Measurements from ENCODE around the gene ORC4. TPM values are rescaled to one million over a fixed set of nuclear protein-coding genes. Genes with fewer than 3 reads are reported as not detected.

The ORC4 gene
- total RNA-seq, 1 donor from 2014 or later = 42.5 TPM

DNA sequence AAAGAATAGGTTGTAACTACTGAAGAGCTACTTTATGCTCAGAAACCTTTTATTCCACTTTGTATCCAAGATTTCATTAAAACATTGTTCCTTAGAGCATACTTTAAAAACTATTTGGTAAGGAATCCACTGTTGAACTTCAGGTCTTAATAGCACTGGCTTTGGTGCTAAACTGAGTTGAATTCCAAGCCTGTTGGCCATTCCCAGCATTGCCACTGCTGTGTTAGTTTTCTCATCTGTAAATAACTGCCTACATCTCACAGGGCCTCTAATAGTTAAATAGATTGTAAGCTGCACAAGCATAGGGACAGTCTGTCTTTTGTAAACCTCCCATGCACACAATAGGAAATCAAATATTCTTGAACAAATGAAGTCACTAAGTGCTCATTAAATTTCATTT lies 86.6 kb downstream of the ORC4 start:
- DNase-seq (ENCODE audit: low spot score) = no peak

DNA sequence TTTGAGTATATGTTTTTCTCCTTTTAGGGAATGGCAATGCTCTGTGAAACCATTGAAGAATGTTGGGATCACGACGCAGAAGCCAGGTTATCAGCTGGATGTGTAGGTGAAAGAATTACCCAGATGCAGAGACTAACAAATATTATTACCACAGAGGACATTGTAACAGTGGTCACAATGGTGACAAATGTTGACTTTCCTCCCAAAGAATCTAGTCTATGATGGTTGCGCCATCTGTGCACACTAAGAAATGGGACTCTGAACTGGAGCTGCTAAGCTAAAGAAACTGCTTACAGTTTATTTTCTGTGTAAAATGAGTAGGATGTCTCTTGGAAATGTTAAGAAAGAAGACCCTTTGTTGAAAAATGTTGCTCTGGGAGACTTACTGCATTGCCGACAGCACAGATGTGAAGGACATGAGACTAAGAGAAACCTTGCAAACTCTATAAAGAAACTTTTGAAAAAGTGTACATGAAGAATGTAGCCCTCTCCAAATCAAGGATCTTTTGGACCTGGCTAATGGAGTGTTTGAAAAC lies 93.4 kb downstream of the ORC4 start:
- DNase-seq (ENCODE audit: low spot score) = no peak

DNA sequence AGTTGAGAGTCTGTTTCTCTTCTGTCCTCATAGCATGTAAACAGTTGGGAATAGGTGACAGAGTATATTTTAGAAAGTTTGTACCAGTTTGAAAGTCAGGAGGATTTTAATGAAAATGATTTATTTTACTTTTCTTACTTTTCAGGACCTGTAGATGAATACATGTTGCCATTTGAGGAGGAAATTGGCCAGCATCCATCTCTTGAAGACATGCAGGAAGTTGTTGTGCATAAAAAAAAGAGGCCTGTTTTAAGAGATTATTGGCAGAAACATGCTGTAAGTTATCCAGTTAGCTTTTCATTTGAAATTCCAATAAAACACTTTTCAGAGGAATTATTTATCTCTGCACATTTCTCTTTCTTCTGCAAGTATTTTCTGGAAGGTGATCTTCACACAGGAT lies 94.7 kb downstream of the ORC4 start:
- DNase-seq (ENCODE audit: low spot score) = no peak

DNA sequence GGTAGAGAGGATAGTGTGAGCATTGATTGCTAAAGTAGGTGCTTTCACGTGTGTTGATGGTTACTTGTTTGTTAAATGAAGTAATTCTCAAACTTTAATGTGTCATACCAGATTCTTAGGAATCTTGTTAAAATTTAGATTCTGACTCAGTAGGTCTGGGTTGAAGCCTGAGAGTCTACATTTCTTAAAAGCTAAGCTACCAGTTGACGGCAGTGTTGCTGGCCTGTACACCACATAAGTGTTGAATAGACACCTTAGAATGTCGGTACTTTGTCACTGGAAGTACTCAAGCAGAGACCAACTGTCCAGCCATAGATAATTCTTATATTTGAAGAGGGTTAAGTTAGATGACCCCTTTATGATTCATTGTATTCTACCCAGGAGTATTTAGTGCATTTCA lies 95.9 kb downstream of the ORC4 start:
- DNase-seq (ENCODE audit: low spot score) = no peak

DNA sequence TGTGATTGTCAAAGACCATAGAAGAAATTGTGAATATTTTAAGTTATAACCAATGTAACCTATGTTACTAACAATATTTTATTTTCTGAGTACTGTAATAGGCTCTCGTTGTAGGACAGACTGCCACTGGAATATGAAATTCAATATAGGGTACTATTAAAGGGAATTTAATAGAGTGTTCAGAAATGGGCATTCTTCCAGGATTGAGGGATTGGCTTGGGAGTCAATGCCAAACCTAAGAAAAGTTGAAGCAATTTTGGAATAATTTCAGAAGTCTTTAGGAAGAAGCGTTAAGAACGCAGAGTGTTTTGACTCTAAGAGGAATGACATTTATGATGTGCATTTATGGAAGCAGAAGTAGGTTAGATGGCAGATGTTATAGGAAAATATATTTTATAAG lies 96.7 kb downstream of the ORC4 start:
- no peak for DNase-seq (ENCODE audit: low spot score)

DNA sequence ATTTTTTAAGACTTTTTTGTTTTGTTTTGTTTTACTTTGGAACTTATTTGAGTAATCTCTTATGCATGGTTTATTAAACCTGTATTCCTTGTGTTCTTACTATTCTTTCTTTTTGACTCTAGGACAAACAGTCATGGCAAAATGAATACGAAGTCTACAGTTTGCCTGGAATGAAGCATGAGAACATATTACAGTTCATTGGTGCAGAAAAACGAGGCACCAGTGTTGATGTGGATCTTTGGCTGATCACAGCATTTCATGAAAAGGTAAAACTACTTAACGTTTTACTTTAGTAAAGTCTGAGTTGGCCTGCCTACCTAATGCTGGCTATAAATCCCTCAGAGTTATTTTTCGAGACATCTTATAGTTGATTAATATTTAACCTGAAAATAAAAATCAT lies 103.4 kb downstream of the ORC4 start:
- DNase-seq (ENCODE audit: low spot score) = no peak

DNA sequence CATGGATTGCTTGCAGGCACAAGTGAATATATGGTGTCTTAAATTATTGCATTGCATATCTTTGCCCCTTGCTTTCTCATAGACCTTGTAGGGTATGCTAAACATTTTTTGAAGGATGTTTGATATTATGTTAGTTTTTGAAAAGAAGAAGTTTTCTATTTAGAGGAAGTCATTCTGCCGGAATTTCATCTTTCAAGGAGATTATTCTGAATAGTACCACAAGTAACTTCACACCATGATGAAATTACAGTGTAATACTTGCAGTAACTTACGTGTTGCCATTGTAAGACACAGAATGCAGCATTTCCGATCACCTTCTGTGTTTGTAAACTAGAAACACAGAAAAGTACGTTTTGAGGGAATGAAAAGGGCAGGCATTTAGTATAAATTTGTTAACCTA lies 103.8 kb downstream of the ORC4 start:
- DNase-seq (ENCODE audit: low spot score) = no peak

DNA sequence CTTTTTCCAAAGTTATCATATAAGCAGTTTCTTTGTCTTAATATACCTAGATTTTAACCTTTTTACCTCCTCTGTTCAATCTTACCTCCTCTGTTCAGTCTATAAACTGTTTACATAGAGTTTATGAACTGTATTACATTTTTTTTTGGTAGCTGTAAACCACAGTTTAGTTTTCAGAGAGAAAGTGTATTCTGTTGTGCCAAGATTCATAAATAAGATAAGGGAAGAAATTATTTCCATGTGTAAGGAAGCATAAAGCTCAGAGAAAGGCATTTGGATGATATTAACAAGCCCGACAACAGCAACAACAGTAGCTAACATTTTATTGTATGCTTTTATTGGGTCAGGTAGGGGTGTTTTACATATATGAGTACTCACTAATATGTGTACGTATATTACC lies 104.5 kb downstream of the ORC4 start:
- DNase-seq (ENCODE audit: low spot score) = no peak

DNA sequence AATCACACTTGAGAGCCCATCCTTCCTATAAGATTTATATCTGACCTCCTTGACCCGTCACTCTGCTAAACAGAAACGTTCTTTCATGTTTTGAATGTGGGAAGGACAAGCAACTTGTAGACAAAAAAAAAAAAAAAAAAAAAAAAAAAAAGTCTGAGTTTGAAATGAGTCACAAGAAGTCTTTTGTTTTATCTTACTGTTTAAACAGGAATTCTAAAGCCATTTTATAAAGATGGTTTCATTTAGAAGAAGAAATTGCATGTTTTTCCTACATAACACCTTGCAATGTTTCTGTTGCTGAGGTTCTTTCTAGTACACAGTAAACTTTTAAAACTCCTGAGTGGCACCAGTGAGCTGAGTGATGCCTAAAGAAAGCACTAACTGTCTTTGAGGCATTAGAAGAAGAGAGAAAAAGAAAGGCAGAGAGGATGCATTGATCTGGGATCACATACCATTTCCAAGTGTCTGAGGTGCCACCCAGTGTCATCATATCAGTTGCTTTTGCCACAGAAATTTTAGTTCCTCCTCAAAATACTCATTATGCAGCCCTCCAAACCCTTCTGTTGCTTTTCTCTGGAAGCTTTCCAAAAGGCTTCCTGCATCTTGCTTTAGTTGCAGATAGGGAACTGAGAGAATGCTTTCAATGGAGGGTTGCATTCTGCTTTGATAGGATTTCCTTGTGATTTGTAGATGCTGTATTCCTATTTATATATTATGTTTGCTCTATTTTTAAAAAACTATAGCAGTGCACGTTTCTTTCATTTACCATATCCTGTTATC lies 106.6 kb downstream of the ORC4 start:
- DNase-seq (ENCODE audit: low spot score) = no peak

DNA sequence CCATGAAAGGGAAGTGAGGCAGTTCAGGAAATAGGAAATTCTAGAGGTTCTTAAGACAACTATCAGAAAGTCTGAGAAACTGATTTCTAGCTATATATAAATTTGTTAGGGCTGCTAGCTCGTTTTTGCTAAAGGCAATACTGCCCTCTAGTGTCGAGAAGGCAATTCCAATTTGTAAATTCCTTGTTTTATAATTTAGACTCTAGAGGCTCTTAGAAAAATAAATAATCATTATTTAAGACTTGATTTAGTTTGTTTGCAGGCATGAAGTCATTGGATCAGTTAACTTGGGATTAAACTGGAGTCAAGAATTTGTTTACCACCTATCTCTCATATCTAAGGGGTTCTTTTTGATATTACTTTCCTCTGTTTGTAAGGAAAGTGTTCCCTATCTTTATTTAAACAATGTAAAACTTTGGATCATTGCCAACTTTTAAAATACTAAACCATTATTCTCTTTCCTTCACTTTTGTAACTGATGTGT lies 109.5 kb downstream of the ORC4 start:
- peak; percentile 32 for DNase-seq (ENCODE audit: low spot score)

DNA sequence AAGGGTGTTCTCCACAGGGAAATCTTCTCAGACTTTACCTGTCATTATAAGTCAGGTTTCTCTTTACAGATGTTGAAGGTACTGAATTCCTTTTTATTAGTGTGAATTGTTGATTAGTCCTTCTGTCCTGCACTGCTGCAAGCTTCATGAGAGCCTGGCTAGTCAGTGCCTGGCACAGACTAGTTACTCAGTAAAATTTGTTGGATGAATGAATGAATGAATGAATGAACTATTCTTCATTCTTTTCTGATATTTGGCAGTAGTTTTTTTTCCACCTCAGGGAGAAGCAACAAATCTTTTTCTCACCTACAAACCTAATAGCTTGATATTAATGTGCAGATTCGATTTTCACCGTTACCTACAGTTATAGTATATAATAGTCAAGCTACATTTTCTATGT lies 111.4 kb downstream of the ORC4 start:
- no peak for DNase-seq (ENCODE audit: low spot score)

DNA sequence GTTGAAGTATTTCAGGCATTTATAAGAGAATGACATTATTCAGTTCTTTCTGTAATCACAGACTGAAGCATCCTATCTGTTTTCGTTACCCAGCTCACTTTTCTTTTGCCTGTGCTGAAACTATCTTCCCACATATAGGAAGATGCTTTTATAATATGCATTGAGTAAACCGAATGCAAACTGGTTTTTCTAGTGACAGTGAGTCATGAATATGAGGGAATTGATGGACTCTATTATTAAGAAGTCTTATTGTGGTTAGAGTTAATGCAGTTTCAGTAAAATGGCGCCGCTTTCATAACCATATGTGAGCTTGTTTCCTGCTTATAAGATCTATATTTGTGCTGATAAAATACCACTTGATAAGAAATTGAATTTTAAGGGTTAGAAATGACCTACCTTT lies 116.5 kb downstream of the ORC4 start:
- DNase-seq (ENCODE audit: low spot score) = no peak

DNA sequence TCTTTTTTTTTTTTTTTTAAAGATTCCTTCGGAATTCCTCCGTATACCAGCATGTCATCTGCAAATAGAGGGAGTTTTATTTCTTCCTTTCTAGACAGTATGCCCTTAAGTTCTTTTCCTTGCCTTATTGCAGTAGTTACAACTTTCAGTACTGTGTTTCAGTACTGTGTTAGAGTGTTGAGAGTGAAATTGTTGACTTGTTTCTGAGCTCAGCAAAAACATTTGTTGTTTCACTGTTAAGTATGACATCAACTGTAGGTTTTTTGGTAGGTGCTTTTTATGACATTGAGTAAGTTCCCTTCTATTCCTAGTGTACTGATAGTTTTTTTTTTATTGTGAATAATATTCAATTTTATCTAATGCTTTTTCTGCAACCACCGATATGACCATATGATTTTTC lies 131.9 kb downstream of the ORC4 start:
- DNase-seq (ENCODE audit: low spot score) = no peak

DNA sequence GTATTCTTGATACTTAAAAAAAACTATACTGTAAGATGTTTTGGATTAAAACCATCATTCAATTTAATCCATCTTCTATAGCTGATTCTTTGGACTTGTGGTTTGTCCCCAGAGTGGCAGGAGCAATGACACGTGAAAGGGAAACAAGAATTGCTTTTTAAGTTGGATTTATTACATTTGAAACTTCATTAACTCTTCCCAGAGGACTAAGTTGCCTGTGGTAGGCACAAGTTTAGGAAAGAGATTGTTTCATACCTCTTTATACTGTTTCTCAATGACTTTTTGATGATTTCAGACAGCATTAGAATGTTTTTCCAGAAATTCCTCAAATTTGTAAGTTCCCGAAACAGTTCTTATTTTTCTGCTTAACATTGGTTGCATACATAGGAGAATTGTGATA lies 134.4 kb downstream of the ORC4 start:
- DNase-seq (ENCODE audit: low spot score) = no peak

DNA sequence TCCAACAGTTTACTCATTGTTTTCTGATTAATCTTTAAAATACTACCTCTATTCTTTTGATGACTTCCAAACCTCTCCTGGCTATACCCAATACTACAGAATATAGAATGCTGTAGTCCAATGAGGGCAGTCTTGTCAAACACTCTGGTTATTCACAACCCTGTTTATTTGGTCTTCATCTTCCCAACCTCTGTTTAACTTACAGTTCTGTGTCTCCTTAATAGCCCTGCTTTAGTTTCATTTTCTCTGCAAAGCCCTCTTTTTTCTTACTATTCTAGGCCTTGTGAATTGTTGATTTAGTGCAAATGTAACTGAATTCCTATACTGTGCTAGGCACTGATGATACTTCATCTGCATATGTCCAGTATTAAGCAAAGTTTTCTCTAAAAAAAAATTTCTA lies 135.7 kb downstream of the ORC4 start:
- DNase-seq (ENCODE audit: low spot score) = no peak

DNA sequence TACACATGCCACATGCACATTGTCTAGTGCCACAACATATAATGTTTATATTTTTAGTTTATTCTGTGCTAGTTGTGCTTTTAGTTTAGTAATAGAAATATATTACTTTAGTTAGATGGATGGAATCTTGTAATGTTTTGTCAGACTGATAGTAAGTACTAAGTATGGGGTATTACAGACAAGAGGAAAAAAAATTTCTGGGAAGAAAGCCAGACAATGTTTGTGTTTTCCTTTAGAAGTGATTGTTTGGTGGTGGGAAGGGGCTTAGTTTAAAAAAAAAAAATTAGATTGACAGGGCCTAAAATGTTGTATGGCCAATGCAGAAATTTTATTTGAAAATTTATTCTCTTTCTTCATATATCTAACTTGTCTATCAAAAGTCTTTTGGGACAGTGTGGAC lies 137.9 kb downstream of the ORC4 start:
- no peak for DNase-seq (ENCODE audit: low spot score)

Other genes starting within 250 kb of the ORC4 start
- gene ACVR2A, start 175.7 kb downstream of the ORC4 start, total RNA-seq = 28.8 TPM
- 52.8 TPM for gene MBD5, start 354 bp upstream of the ORC4 start, total RNA-seq

Data from mucosa of gallbladder (tissue), 1 donor.